Endothelial cell (in vitro differentiated cells): Measurements from ENCODE around the gene RAB4A. TPM values are rescaled to one million over a fixed set of nuclear protein-coding genes. Genes with fewer than 3 reads are reported as not detected.

Experiments
- DNase-seq: peaks from one replicate; pipeline ENCODE4 v3.0.0; 2021; ENCODE audit warnings: low spot score
- H3K27ac Mint-ChIP-seq: one replicate; pipeline ENCODE4 v1.8.0; 2021; ENCODE audit warnings: mixed read lengths, inconsistent platforms; ENCODE audit not compliant: unreplicated experiment
- H3K27me3 Mint-ChIP-seq: one replicate; pipeline ENCODE4 v1.8.0; 2021; ENCODE audit warnings: mild to moderate bottlenecking, moderate library complexity, mixed read lengths, inconsistent platforms; ENCODE audit not compliant: unreplicated experiment
- H3K36me3 Mint-ChIP-seq: one replicate; pipeline ENCODE4 v1.8.0; 2021; ENCODE audit warnings: mild to moderate bottlenecking, low read depth, mixed read lengths, inconsistent platforms; ENCODE audit not compliant: unreplicated experiment
- H3K4me1 Mint-ChIP-seq: one replicate; pipeline ENCODE4 v1.8.0; 2021; ENCODE audit warnings: mild to moderate bottlenecking, mixed read lengths, inconsistent platforms; ENCODE audit not compliant: unreplicated experiment
- H3K4me3 Mint-ChIP-seq: one replicate; pipeline ENCODE4 v1.8.0; 2021; ENCODE audit warnings: mild to moderate bottlenecking, mixed read lengths, inconsistent platforms; ENCODE audit not compliant: unreplicated experiment
- H3K9me3 Mint-ChIP-seq: one replicate; pipeline ENCODE4 v1.8.0; 2021; ENCODE audit warnings: mixed read lengths, inconsistent platforms; ENCODE audit not compliant: unreplicated experiment
- CTCF ChIP-seq: fragments of 200-600 bp; sonication (generic); IDR thresholded peaks from one replicate; pipeline ENCODE4 v1.5.0; 2021; ENCODE audit warnings: antibody characterized with exemption; ENCODE audit not compliant: unreplicated experiment
- total RNA-seq: library from RNA; stranded (reverse); fragmentation: NEBNext Ultra II Directional; extraction: Animal tissue kit (Norgen Biotek cat#: 25700); gene quantifications from one replicate; pipeline ENCODE4 v1.2.1, GENCODE V29; 2021; ENCODE audit not compliant: unreplicated experiment

Gene RAB4A
- total RNA-seq, 1 donor from 2014 or later: 80.4 TPM

GRCh38 chr1:229226796-229227195 is 44.1 kb upstream of the RAB4A start:
- Mint-ChIP-seq H3K4me3 (no peak overlapping the region), H3K9me3 (no peaks in the 10 kb centered on the region), H3K36me3 (no peaks in the 10 kb centered on the region), H3K27me3 (peaks cover 3% of the 10 kb centered on the region), H3K4me1 (peaks cover 28% of the 10 kb centered on the region), H3K27ac (no peak overlapping the region)
- no peak for TF ChIP-seq CTCF
- DNase-seq: no peak

GRCh38 chr1:229227298-229227919 is 43.5 kb upstream of the RAB4A start:
- no peaks in the 10 kb centered on the region for H3K36me3 Mint-ChIP-seq
- H3K27ac Mint-ChIP-seq: no peak overlapping the region
- TF ChIP-seq CTCF: peak; percentile 91
- peaks cover 28% of the 10 kb centered on the region for H3K4me1 Mint-ChIP-seq
- peaks cover 3% of the 10 kb centered on the region for H3K27me3 Mint-ChIP-seq
- H3K9me3 Mint-ChIP-seq: no peaks in the 10 kb centered on the region
- H3K4me3 Mint-ChIP-seq: no peak overlapping the region
- peak; percentile 85 for DNase-seq

GRCh38 chr1:229228522-229228921 is 42.4 kb upstream of the RAB4A start:
- DNase-seq: no peak
- H3K4me1 Mint-ChIP-seq: peaks cover 28% of the 10 kb centered on the region

DNA sequence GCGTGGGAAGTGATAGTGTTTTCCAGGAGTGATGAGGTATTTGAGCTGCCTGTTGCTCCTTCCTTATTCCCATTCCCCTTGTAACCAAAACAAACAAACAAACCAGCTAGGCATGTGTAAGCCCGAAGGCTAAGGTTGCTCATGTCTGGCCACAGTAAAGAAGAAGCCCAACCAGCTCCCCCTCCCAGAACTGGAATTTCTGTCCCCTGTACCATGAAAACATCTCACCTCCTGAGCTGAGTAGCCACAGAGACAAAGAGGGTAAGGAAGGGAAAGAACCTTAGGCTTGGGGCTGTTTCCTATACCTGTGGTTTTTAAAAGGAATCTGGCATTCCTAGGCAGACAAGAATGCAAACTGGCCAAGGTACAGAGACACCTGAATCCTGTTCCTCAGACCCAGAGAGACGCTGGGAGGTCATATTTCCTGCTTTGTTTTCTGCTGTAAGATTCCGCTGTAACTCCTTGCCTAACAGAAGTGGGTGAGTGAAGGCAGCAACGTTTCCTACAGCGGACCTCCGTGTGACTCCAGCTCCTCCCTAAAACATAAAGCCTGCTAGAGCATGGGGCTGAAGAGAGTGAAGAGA is 41.7 kb upstream of the RAB4A start:
- H3K36me3 Mint-ChIP-seq: no peaks in the 10 kb centered on the region
- H3K9me3 Mint-ChIP-seq: no peaks in the 10 kb centered on the region
- peak; percentile 21 for DNase-seq
- peaks cover 32% of the 10 kb centered on the region for H3K4me1 Mint-ChIP-seq
- no peak for TF ChIP-seq CTCF
- H3K27me3 Mint-ChIP-seq: peaks cover 3% of the 10 kb centered on the region
- peak overlapping the region; percentile 9 for H3K4me3 Mint-ChIP-seq
- H3K27ac Mint-ChIP-seq: peak overlapping the region; percentile 93

More at GRCh38 chr1:229228522-229228921, 42.4 kb upstream of the RAB4A start:
- H3K4me3 Mint-ChIP-seq: no peak overlapping the region
- TF ChIP-seq CTCF: no peak
- H3K9me3 Mint-ChIP-seq: no peaks in the 10 kb centered on the region
- no peak overlapping the region for H3K27ac Mint-ChIP-seq
- H3K27me3 Mint-ChIP-seq: peaks cover 3% of the 10 kb centered on the region
- no peaks in the 10 kb centered on the region for H3K36me3 Mint-ChIP-seq

GRCh38 chr1:229229721-229230139 is 41.2 kb upstream of the RAB4A start:
- no peak for TF ChIP-seq CTCF
- Mint-ChIP-seq H3K9me3 (no peaks in the 10 kb centered on the region), H3K27me3 (peaks cover 3% of the 10 kb centered on the region), H3K4me1 (peaks cover 34% of the 10 kb centered on the region), H3K36me3 (no peaks in the 10 kb centered on the region), H3K27ac (peak overlapping the region; percentile 93), H3K4me3 (peak overlapping the region; percentile 9)
- no peak for DNase-seq
